CD4-positive, alpha-beta T cell (primary cell): ENCODE measurements around the gene E2F3. TPM values are rescaled to one million over a fixed set of nuclear protein-coding genes. Genes with fewer than 3 reads are reported as not detected.

Source experiments
- ATAC-seq: fragments of 200-7000 bp; cut with Tn5 transposase; one replicate; pipeline ENCODE4 v1.10.0; 2022; ENCODE audit warnings: mild to moderate bottlenecking; ENCODE audit not compliant: poor library complexity
- CTCF ChIA-PET: fragments of 350-600 bp; sonication (Branson Sonifier 250); formaldehyde crosslinking; loops from one replicate; lab custom pipeline; 2021; ENCODE audit warnings: antibody characterized with exemption, inconsistent platforms; lab: Charles Lee
- POLR2A ChIA-PET: fragments of 350-600 bp; sonication (Branson Sonifier 250); formaldehyde crosslinking; loops from one replicate; lab custom pipeline; 2021; ENCODE audit warnings: antibody characterized with exemption, inconsistent platforms; lab: Charles Lee
- DNase-seq, 14 experiments: peaks; one replicate each; pipeline ENCODE4 v3.0.0-alpha.2; 2013 to 2020; ENCODE audit warnings: mixed read lengths in 2 of 14
- H3K27ac ChIP-seq, 2 donors: one replicate each; pipeline versions ENCODE4 v1.5.1 to v1.7.0; 2013; ENCODE audit warnings: low read length in 2 of 2, low read depth in 1 of 2, mild to moderate bottlenecking in 1 of 2
- H3K27me3 ChIP-seq, 2 experiments: 1 replicate in 1 of 2; 2 replicates in 1 of 2; pipeline versions ENCODE4 v1.6.1 to v1.7.0; 2013; ENCODE audit warnings: low read length in 2 of 2, control low read depth in 1 of 2, mild to moderate bottlenecking in 1 of 2, moderate library complexity in 1 of 2; ENCODE audit not compliant: insufficient read depth in 2 of 2, control insufficient read depth in 1 of 2
- H3K36me3 ChIP-seq: one replicate; pipeline ENCODE4 v1.6.1; 2013; ENCODE audit warnings: low read length, control low read depth; ENCODE audit not compliant: insufficient read depth
- H3K4me1 ChIP-seq: one replicate; pipeline ENCODE4 v1.6.1; 2013; ENCODE audit warnings: low read length, control low read depth; ENCODE audit not compliant: insufficient read depth
- H3K4me3 ChIP-seq: one replicate; pipeline ENCODE4 v1.5.1; 2013; ENCODE audit warnings: mild to moderate bottlenecking, low read length, moderate library complexity
- H3K9me3 ChIP-seq, 2 experiments: 1 replicate in 1 of 2; 2 replicates in 1 of 2; pipeline versions ENCODE4 v1.6.1 to v1.7.0; 2013; ENCODE audit warnings: low read length in 2 of 2, mild to moderate bottlenecking in 2 of 2, control low read depth in 1 of 2, moderate library complexity in 1 of 2; ENCODE audit not compliant: control insufficient read depth in 1 of 2, insufficient read depth in 1 of 2
- H3K27ac Mint-ChIP-seq: one replicate; pipeline ENCODE4 v1.8.0; 2020; ENCODE audit warnings: mixed read lengths
- H3K27me3 Mint-ChIP-seq: one replicate; pipeline ENCODE4 v1.8.0; 2021; ENCODE audit warnings: mixed read lengths
- H3K36me3 Mint-ChIP-seq: one replicate; pipeline ENCODE4 v1.8.0; 2021; ENCODE audit warnings: low read depth, mixed read lengths
- H3K4me1 Mint-ChIP-seq: one replicate; pipeline ENCODE4 v1.8.0; 2021; ENCODE audit warnings: low read depth, mixed read lengths
- H3K4me3 Mint-ChIP-seq: one replicate; pipeline ENCODE4 v1.8.0; 2020; ENCODE audit warnings: mild to moderate bottlenecking, mixed read lengths
- H3K9me3 Mint-ChIP-seq: one replicate; pipeline ENCODE4 v1.8.0; 2020; ENCODE audit warnings: mixed read lengths
- CTCF ChIP-seq: fragments of 200-600 bp; IDR thresholded peaks from one replicate; pipeline ENCODE4 v1.8.0; 2022; ENCODE audit warnings: antibody characterized with exemption, mild to moderate bottlenecking
- intact Hi-C, 2 experiments: fragments of 100-400 bp; cut with DNase I in 1 of 2; cut with micrococcal nuclease in 1 of 2; formaldehyde crosslinking; loops; one replicate each; pipeline versions ENCODE4 v1.15.1 to v1.9.0; 2023 to 2025; cut with DNase I, micrococcal nuclease
- total RNA-seq, 174 experiments: library from RNA in 2 of 174; stranded (reverse) in 2 of 174; gene quantifications; one replicate each; pipeline ENCODE4 v1.2.3 and lab custom pipeline; 2021 to 2026

E2F3 gene
- total RNA-seq, 2 experiments from 2014 or later: 2.7 to 2.9 TPM

DNA sequence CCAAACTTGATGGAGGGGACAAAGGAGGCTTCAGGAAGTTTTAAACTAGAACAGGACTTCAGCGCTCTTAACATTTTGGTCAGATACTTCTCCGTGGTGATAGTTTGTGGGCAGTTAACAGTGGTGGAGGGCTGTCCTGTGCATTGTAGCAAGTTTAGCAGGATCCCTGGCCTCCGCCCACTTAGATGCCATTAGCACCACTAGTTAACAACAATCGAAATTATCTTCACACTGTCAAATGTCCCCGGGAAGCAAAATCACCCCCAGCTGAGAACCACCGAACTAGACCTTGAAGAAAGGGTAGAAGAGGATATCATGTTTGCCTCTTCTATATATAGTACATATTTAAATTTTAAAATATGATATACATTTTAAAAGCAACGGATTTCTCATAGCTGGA is 13.6 kb downstream of the E2F3 start:
- H3K27ac Mint-ChIP-seq: no peak overlapping the region
- POLR2A ChIA-PET: interaction anchor here (1.5 to 1.8 kb wide), 2 partner anchors 11 to 49 kb away, joined by 6 to 7 read pairs; no protein-coding TSS in a partner anchor
- no peak for DNase-seq
- no peaks in the 10 kb centered on the region for H3K9me3 ChIP-seq
- H3K36me3 ChIP-seq: peaks cover 3% of the 10 kb centered on the region
- no peak for ATAC-seq
- H3K36me3 Mint-ChIP-seq: peaks cover 5% of the 10 kb centered on the region
- no peaks in the 10 kb centered on the region for H3K9me3 Mint-ChIP-seq
- intact Hi-C loops: loop anchor here in 1 of 2 experiments (5.0 kb wide), 1 partner anchor 97 kb away; no protein-coding TSS in a partner anchor
- no peaks in the 10 kb centered on the region for H3K27me3 ChIP-seq
- H3K27me3 Mint-ChIP-seq: no peaks in the 10 kb centered on the region
- CTCF ChIA-PET: interaction anchor here (0.6 to 1.5 kb wide), 2 partner anchors 11 to 113 kb away, joined by 3 to 5 read pairs; no protein-coding TSS in a partner anchor
- H3K4me1 Mint-ChIP-seq: peaks cover 65% of the 10 kb centered on the region
- peaks cover 38% of the 10 kb centered on the region for H3K4me1 ChIP-seq
- no peak overlapping the region for H3K4me3 Mint-ChIP-seq
- TF ChIP-seq CTCF: no peak
- H3K4me3 ChIP-seq: no peak overlapping the region
- H3K27ac ChIP-seq: no peak overlapping the region

DNA sequence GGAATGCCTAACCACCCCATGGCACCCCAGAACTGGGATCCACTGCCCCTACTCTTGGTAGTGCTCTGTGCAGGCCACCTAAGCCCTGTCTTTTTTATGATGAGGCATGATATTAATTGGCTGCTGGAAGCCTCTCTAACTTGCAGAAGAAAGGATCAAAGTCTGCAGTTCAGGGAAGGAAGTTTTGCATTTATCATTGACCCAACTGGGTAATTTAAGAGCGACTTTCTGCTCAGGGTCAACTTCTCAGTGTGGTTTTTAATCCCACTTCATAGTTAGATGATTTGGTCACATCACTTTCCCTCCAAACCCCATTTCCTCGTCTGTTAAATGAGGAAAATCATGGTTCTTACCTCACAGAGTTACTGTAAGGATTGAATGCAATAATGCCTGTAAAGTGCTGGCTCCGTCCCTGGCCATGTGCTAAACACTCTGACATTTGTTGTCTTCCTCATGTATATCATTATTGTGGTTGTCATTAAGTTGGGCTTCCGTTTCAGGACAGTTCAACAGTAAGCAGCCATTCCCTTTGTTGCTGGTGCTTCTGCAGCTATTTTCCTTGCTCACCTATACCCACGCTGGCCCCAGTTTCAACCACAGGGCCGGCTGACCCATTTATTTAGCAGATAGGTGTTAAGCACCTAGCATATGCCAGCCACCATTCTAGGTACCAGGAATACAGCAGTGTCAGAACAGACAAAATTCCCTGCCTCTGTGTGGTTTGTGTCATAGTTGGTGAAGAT is 14.2 kb downstream of the E2F3 start:
- Mint-ChIP-seq H3K4me3 (no peak overlapping the region), H3K9me3 (no peaks in the 10 kb centered on the region), H3K27ac (peak overlapping the region; percentile 27), H3K36me3 (peaks cover 5% of the 10 kb centered on the region), H3K27me3 (no peaks in the 10 kb centered on the region), H3K4me1 (peaks cover 60% of the 10 kb centered on the region)
- POLR2A ChIA-PET: interaction anchor here (1.5 kb wide), 1 partner anchor 11 kb away, joined by 7 read pairs; no protein-coding TSS in a partner anchor
- no peak for TF ChIP-seq CTCF
- H3K27ac ChIP-seq: no peak overlapping the region
- peak; percentile 17 for ATAC-seq
- H3K27me3 ChIP-seq: no peaks in the 10 kb centered on the region
- CTCF ChIA-PET: no interaction called here
- H3K4me3 ChIP-seq: no peak overlapping the region
- H3K9me3 ChIP-seq: no peaks in the 10 kb centered on the region
- H3K36me3 ChIP-seq: peaks cover 3% of the 10 kb centered on the region
- intact Hi-C loops: loop anchor here in 1 of 2 experiments (5.0 kb wide), 1 partner anchor 96 kb away; no protein-coding TSS in a partner anchor
- H3K4me1 ChIP-seq: peaks cover 37% of the 10 kb centered on the region
- peak in 2 of 14 experiments; percentile 12 to 15 for DNase-seq

DNA sequence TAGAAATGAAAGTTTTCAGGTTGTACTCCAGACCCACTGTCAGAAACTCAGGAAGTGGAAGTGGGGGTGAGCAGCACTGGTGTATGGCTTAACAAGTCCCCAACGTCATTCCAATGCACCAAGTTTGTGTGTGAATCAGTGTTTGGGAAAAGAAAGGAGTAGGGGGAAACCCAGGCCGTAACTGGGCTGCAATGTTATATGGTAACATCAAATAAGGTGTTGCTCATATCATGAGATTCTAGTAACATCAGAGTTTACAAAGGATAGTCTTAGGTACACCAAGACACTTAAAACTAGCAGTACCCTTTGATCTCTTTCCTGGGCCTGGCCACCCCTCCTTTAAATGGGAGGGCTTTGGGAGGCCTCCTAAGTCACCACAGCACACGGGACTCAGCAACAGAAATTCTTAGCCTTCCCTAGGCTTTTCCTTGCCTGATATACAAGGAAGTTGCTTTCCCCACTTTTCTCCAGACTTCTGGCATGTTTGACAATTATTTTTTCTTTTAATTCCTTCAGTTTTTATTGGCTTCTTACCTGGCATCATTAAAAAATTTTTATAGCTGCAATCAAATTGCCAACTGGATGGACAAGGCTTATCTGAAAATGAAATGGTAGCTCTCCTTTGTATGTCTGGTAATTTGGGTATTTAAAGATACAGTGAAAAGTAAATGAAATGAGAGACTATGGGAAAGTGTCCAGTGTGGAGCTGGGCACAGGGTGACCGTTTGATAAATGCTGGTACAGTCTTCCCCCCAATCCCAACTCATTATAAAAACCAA is 15.1 kb downstream of the E2F3 start:
- Mint-ChIP-seq H3K4me3 (peak overlapping the region; percentile 32), H3K9me3 (no peaks in the 10 kb centered on the region), H3K27ac (peak overlapping the region; percentile 27), H3K36me3 (peaks cover 12% of the 10 kb centered on the region), H3K4me1 (peaks cover 52% of the 10 kb centered on the region), H3K27me3 (no peaks in the 10 kb centered on the region)
- H3K4me1 ChIP-seq: peaks cover 29% of the 10 kb centered on the region
- H3K4me3 ChIP-seq: no peak overlapping the region
- H3K9me3 ChIP-seq: no peaks in the 10 kb centered on the region
- intact Hi-C loops: loop anchor here in 1 of 2 experiments (5.0 kb wide), 1 partner anchor 96 kb away; no protein-coding TSS in a partner anchor
- peak; percentile 29 for ATAC-seq
- peaks cover 3% of the 10 kb centered on the region for H3K36me3 ChIP-seq
- H3K27me3 ChIP-seq: no peaks in the 10 kb centered on the region
- TF ChIP-seq CTCF: no peak
- ChIA-PET CTCF (interaction anchor here (1.4 to 1.8 kb wide), 2 partner anchors 10 to 12 kb away, joined by 5 to 6 read pairs; no protein-coding TSS in a partner anchor), POLR2A (interaction anchor here (1.4 kb wide), 1 partner anchor 12 kb away, joined by 8 read pairs; no protein-coding TSS in a partner anchor)
- DNase-seq: peak in 2 of 14 experiments; percentile 28
- no peak overlapping the region for H3K27ac ChIP-seq
